Left renal pelvis (tissue), 4 donors: ENCODE data around the gene ZNF688. TPM values are rescaled to one million over a fixed set of nuclear protein-coding genes. Genes with fewer than 3 reads are reported as not detected.
"Not testable (repeated sequence)": the region's sequence is repeated elsewhere in the genome, so short reads cannot be mapped to it uniquely, and the experiment has no call there.

ENCODE experiments used
- DNase-seq, 4 donors: peaks; one replicate each; pipeline ENCODE4 v3.0.0-alpha.2; 2013; ENCODE audit warnings: low read depth in 4 of 4, low spot score in 3 of 4
- polyA plus RNA-seq, 4 donors: library from polyadenylated mRNA; unstranded; fragments of 120-200 nt; gene quantifications; one replicate each; pipeline ENCODE4 v1.2.1, GENCODE V29; 2013; ENCODE audit not compliant: insufficient read length in 4 of 4

ZNF688 gene
- polyA plus RNA-seq, 4 donors, result 10.5 to 17.5 (median 13.3) TPM

DNA sequence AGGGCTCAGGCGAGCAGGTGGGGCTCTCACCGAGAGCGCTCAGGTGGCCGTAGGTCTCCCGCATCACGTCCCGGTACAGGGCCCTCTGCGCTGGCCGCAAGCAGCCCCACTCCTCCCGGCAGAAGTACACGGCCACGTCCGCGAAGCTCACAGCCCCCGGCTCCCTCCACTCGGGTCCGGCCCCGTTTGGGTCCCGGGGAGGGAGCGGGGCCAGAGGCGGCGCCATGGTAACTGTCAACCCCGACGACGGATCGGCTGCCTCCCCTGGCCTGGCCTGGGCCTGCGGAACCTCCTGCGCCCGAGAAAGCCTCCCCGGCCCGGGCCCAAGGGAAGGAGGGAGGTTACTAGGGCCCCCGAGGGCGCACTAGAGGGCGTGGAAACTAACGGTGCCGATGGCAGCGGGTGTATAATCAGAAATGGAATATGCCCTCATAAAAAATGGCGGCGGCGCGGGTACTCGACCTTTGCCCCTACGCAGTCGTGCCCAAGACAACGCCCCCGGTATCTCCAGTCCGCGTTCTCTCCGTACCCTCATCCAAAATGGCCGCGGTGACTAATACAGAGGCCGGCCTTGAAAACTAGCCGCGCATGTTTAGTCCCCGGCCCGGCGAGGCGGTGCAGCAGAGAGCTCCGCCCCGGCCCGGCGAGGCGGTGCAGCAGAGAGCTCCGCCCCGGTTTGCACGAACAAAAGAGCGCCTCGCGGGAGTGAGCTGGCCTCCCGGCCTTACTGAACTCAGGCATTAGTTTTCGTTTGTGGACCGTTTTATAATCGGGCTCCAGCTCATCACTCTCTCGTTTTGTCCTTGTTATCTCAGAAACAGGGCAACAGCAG, 13.3 kb downstream of the ZNF688 start, which contains the start of gene ZNF764:
ZNF764 (minus strand) TSS at position 418 of the 832 bp plus-strand sequence; CDS start at position 226, 192 bp downstream.
- DNase-seq, result peak; percentile 86 to 96 (median 94)

DNA sequence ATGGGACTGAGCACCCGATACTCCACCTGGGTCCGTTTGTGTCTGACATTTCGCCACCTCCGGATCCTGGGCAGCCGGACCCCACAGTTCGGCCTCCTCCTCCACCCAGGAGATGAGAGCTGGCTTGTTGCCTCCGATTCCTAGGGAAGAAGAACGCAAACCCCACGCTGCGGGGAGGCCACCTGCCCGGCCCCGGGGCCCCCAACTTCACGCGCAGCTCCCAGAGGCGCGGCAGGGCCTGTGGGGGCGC, 13.9 kb downstream of the ZNF688 start:
- no peak for DNase-seq

DNA sequence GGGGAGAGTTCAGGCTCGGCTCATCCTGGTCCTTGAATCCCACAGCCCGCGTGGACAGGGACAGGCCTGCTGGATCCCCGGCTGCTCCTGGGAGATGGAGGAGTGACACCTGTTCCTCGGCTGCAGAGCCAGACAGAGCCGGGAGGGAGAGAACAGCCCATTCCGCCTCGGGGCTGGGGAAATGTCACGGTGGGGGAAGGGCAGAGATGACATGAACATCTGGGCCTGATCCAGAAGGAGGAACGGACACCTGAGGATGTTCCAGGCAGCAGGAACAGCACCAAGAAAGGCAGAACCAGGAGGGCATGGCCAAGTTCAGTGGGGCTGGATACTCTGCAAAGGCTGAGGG, 15.4 kb downstream of the ZNF688 start:
- no peak for DNase-seq

DNA sequence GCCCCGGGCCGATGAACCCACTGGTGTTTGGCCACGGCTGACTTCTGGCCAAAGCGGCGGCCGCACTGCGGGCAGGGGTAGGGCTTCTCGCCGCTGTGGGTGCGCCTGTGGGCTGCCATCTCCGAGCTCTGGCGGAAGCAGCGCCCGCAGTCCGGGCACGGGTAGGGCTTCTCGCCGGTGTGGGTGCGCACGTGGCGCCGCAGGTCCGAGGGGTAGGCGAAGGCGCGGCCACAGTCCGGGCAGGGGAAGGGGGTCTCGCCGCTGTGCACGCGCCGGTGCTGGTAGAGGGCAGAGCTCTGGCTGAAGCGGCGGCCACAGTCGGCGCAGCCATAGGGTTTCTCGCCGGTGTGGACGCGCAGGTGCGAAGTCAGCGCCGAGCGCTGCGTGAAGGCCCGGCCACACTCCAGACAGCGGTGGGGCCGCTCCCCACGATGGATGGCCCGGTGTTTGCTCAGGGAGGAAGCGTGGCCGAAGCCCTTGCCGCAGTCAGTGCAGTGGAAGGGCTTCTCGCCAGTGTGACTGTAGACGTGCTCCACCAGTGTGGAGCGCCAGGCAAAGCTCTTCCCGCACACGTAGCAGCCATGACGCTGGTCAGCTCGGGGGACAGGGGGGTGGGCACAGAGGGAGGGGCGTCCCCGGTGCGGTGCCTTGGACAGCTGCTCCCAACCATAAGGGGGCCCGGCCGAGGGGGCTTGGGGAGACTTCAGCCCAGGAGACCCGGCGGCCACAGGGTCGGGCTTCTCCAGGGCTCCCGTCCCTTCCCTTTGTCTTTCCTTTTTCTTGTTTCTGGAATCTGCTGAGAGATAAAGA, 16.0 kb downstream of the ZNF688 start:
- no peak for DNase-seq

DNA sequence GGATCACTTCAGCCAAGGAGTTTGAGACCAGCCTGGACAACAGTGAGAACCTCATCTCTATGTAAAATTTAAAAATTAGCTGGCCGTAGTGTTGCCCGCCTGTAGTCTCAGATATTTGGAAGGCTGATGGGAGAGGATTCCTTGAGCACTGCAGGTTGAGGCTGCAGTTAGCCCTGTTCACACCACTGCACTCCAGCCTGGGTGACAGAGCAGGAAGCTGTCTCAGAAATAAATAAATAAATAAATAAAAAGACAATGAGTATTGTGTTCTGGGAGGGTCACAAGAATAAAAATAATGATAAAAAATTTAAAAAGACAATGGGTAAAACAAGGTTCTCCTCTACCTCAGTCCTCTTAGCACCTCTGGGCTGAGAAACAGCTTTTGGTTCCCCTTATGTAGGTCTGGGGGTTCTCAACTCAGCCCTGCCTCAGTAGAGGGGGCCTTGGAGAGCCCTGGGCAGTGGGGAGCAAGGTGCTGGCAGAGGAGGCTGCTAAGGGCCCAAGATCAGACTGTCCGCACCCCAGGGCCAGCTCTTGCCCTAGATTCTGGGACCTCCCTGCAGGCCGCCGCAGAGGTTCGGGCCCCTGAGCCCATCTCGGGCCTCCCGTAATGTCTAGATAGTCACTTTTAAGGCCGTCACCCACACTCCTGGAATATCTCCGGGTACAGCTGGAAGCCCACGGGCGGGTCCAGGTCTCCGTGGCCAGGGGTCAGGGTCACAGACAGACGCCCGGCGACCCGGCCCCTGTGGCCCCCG, 16.8 kb downstream of the ZNF688 start:
- DNase-seq, result no peak

DNA sequence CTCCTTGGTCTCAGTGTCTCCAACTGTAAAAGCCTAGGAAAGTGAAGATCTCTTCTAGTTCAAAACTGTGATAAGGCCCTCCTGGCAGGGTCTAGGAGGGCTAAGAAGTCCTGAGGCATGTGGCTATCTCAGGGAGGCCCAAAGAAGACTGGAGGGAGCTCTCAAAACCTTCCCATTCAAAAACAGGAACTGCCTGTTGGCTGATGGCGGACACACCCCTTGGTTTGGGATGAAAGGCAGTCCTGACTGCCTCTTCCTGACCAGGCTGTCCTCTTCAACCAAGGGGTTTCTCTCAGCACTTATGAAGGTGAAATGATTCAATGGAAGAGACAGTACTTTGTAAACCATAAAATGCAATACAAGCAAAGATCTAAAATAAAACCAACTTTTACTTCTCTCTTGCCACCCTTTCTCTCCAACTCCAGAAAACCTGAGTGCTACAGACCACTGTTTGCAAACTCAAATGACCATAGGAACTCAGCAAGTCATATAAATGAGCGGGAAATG, 18.1 kb downstream of the ZNF688 start:
- no peak for DNase-seq

DNA sequence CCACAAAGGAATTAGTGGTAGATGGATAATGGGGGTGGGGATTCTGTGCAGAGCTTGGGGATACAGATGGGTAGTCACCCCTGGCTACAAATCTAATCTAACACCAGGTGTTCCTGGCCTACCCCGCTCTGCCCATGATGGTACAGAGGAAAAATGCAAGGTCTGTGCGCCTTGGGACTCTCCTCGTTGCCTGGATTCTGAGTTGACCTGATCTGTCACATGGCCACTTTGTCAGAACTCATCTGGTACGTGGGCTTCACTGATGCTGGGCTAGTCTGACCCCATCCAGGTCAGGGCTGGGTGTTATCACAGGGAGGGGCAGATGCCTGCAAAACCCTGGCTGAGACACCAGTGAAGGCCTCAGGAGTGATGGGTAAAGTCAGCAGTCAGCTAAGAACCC, 18.6 kb downstream of the ZNF688 start:
- DNase-seq, result no peak

DNA sequence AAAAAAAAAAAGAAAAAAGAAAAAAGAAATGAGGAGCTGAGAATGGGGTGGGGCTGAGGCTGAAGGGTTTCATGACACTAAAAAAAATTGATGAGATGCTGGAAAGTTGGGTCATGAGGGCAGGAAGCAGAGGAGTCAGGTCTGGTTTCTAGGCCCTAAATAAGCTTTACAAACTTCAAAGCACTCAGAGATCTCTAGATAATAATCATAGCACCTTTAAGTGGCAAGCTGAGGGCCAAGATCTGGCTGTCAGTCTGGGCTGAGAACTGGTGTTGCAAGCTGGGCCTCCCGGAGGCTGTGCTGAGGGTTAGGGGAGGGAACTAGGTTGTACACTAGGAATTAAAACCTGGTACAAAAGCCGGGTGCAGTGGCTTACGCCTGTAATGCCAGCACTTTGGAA, 19.7 kb downstream of the ZNF688 start:
- no peak for DNase-seq

DNA sequence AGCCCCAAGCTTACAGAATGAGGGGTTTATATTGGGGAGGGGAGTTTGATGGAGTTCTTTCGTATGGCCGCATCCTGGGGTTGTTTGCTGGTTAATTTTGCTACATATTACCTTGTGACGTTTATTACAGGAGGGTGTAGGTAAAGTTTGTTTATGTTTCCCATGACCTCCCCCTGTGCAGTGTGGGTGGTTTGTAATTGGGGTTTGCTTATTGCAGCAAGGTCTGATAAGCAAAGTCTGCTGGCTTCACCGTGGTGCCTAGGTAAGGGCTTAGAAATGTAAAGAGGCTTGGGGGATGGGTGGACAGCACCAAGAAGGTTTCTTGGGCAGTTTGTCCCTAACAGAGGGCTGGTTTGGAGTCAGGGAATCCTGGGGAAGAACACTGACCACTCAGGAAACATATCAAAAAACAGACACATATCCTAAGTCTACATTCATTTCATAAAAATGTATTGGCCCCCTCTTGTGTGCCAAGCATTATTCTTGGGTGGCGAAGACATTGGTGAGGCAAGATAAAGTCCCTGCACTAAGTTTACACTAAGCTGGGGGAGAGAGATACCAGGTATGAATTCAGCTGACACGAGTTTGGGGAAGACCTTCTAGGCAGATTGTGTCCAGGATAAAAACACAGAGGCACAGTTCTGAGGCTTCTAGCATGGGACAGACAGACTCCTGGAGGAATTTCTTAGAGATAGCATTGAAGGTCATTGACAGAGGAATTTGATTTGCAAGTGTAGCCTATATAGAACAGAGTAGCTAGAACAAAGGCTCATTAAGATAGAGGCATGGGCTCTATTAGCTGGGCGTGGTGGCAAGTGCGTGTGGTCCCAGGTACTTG, 22.9 kb downstream of the ZNF688 start:
- DNase-seq, result no peak

DNA sequence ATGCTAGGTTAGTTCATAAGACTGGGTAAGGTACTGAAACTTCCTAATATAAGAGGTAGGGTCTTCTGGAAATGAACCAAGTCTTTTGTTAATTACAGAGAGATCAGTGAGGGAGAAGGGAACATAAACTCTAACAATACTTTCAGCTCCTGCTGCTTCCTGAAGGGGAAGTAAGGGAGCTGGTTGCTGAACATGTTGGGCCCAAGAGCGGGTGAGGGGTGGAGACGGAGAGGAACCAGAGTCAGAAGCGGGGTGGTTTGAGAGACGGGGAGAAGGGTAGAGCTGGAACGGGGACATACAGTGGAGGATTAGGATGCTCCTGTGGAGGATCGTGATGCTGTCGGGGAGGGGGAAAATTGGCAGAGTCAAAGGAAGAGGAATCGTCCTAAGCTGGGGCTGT, 25.4 kb downstream of the ZNF688 start:
- no peak for DNase-seq

DNA sequence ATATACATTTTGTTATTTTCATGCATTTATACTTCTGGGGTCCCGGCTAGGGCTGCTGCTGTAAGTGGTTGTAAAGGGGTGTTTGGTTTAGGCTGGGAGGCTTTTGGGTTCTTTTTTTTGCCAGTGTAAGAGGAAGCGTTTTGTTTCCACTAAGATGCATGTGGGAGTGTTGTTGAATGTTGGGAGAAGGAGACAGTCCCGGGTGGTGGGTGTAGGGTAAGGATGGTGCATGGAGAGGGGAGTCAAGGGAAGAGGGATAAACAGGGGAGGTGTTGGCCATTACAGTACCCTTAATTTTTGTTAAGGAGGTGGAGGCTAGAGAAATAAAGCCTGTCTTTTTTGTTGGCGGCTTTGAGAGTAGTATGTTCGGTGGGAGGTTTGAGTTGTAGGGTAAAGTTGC, 28.4 kb downstream of the ZNF688 start:
- DNase-seq, result no peak

DNA sequence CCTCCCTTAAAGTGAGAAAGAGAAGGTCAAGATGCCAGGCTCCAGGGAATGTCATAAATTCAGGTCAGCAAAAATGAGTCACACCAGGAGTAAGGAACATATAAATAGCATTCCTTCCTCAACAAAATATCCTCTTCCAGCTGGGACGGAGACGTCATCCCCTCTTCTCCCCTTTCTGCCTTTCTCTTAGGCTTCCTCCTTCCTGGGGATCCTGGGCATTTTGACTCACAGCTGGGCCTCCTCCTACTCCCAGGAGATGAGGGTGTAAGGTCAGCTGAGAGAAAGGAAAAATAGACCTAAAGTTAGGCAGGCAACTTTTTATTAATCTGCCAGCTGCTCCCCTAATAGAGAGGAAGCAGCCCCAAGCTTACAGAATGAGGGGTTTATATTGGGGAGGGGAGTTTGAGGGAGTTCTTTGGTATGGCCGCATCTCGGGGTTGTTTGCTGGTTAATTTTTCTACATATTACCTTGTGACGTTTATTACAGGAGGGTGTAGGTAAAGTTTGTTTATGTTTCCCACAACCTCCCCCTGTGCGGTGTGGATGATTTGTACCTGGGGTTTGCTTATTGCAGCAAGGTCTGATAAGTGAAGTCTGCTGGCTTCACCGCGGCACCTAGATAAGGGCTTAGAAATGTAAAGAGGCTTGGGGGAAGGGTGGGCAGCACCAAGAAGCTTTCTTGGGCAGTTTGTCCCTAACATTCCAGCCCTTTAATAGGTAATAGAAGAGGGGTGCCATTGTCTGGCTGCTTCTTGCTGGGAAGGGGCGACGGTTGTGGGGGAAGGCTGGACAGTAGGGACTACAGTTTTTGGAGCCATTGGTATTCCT, 29.8 kb downstream of the ZNF688 start:
- no peak for DNase-seq

DNA sequence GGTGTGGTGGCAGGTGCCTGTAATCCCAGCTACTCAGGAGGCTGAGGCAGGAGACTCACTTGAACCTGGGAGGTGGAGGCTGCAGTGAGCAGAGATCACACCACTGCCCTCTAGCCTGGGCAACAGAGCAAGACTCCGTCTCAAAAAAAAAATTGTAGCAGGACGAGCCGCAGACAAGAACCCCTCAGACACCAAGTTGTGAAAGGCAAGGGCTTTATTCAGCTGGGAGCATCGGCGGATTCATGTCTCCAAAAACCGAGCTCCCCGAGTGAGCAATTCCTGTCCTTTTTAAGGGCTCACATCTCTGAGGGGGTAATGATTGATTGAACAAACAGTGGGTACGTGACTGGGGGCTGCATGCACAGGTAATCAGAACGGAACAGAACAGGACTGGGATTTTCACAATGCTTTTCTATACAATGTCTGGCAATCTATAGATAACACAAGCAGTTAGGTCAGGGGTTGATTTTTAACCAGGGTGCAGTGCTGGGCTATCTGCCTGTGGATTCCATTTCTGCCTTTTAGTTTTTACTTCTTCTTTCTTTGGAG, 30.5 kb downstream of the ZNF688 start:
- DNase-seq, result not testable (repeated sequence)

DNA sequence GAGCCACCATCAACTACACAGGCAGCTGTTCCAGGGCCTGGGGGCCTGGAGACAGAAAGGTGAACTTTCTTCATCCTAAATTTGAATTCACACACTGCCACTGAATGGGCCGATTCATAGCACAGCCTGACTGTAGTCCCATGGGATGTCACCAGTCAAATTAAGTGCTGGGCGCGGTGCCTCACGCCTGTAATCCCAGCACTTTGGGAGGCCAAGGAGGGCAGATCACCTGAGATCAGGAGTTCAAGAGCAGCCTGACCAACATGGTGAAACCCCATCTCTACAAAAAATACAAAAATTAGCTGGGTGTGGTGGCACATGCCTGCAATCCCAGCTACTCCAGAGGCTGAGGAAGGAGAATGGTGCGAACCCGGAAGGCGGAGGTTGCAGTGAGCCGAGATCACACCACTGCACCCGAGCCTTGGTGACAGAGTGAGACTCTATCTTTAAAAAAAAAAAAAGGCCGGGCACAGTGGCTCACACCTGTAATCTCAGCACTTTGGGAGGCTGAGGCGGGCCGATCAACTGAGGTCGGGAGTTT, 31.5 kb downstream of the ZNF688 start:
- DNase-seq, result not testable (repeated sequence)

DNA sequence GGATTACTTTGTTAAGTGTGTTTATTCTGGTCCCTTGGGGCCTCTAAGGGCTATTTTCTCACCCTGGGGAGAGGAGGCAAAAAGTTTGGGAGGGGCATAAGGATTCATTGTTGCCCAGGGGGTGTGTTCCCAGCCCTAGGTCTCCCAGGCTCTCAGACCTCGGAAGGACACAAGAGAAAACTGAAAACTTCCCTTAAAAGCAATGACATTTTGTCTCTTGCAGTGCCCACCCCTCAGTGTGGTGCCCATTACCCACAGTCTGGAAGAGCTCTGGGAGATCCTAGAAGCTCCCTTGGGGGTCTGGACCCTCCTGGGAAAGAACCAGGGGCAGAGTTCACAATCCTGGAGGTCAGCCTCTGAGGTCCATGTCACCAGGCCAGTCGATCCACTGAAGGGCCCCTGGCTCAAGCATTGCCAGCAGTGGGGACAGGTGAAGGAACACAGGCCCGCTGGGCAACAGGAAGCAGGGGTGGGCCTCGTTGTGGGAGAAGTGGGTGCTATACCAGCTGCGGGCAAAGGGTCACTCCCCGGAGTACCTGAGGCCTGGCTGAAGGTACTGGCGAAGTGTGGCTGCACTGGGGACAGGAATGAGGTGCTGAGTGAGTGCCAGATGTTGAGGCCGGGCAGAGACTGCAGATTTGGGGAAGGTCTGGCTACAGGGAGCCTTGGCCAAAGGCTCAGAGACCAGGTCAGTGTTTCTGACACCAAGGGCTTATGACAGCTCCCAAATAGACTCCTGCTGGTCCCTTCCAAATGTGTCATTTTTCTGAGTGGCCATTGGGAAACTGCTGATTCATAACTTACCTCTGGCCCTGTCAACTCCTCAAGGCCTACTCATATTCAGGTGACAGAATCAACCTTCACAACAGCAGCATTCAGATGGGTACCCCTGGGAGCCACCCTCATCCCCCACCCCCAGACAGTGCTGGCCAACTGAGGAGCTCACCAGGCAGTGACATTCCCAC, 32.2 kb downstream of the ZNF688 start:
- DNase-seq, result no peak

DNA sequence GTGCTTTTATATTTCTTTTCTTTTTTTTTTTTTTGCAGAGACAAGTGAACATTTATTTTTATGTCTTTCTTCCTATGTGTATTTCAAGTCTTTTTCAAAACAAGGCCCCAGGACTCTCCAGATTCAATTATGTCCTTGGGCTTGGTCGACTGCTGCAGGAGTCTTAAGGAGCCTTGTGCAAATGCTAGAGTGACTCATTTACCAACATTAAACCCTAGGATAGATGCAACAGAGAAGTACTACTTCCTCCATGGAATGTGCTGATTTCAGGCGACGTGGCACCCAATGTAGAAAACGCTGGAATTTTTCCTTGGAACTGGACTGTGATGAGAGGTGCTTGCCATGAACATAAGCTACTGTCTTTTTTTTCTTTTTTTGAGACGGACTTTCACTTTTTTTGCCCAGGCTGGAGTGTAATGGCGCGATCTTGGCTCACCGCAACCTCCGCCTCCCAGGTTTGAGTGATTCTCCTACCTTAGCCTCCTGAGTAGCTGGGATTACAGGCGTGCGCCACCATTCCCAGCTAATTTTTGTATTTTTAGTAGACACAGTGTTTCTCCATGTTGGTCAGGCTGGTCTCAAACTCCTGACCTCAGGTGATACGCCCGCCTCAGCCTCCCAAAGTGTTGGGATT, 35.0 kb downstream of the ZNF688 start:
- not testable (repeated sequence) for DNase-seq

DNA sequence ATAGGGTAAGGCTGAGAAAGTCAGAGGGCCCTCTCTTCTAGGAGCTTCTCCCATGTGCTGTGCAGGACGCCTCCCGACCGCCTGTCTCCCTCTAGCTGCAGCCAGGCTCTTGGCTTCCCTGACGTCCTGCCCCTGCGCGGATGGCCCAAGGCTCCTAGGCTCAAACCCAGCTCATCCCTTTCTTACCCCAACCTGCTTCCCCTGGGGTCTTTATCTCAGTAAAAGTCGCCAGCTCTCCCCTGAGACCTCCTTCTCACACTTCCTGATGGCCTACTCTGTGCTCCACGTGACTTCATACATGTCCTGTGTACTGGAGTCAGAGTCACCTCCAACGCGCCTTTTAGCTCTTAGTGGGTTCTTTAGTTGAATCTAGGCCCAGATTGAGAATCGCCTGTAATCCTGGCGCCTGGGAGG, 35.7 kb downstream of the ZNF688 start:
- no peak for DNase-seq
